B cell (primary cell): Measurements from ENCODE around the gene TMED7. TPM values are rescaled to one million over a fixed set of nuclear protein-coding genes. Genes with fewer than 3 reads are reported as not detected.

Experiments used
- ATAC-seq: fragments of 200-7000 bp; cut with Tn5 transposase; one replicate; pipeline ENCODE4 v1.10.0; 2021; ENCODE audit warnings: low read depth, mild to moderate bottlenecking, moderate number of reproducible peaks, moderate library complexity
- CTCF ChIA-PET: fragments of 350-600 bp; sonication (Branson Sonifier 250); formaldehyde crosslinking; loops from one replicate; lab custom pipeline; 2021; ENCODE audit warnings: antibody characterized with exemption, inconsistent platforms; lab: Charles Lee
- POLR2A ChIA-PET: fragments of 350-600 bp; sonication (Branson Sonifier 250); formaldehyde crosslinking; loops from one replicate; lab custom pipeline; 2021; ENCODE audit warnings: antibody characterized with exemption; lab: Charles Lee
- DNase-seq: peaks from one replicate; pipeline ENCODE4 v3.0.0; 2013
- H2AFZ ChIP-seq: 2 replicates; pipeline ENCODE4 v1.6.1; 2012; ENCODE audit warnings: mild to moderate bottlenecking, low read depth, low read length; ENCODE audit not compliant: insufficient read depth, poor library complexity, severe bottlenecking
- H3K27ac ChIP-seq, 2 donors: 1 replicate in 1 of 2; 2 replicates in 1 of 2; pipeline ENCODE4 v1.5.1; 2012 to 2013; ENCODE audit warnings: low read length in 2 of 2, mild to moderate bottlenecking in 2 of 2, moderate library complexity in 1 of 2
- H3K27me3 ChIP-seq, 4 experiments: fragments of 200-600 bp in 1 of 4; sonication (generic) in 1 of 4; replicated peaks in 1 of 4; 1 replicate in 2 of 4; 2 replicates in 2 of 4; pipeline versions ENCODE4 v1.6.1 to v1.7.0; 2013 to 2016; ENCODE audit warnings: low read length in 3 of 4, mild to moderate bottlenecking in 2 of 4, mixed read lengths in 1 of 4, moderate library complexity in 1 of 4; ENCODE audit not compliant: insufficient read depth in 4 of 4, control insufficient read depth in 3 of 4; ENCODE audit errors: control extremely low read depth in 1 of 4
- H3K36me3 ChIP-seq, 2 experiments: replicated peaks in 1 of 2; 1 replicate in 1 of 2; 2 replicates in 1 of 2; pipeline versions ENCODE4 v1.6.1 to v1.7.1; 2013; ENCODE audit warnings: low read length in 1 of 2; ENCODE audit not compliant: insufficient read depth in 2 of 2, control insufficient read depth in 1 of 2; ENCODE audit errors: control extremely low read depth in 1 of 2, extremely low read depth in 1 of 2
- H3K4me1 ChIP-seq, 2 donors: fragments of 200-600 bp in 1 of 2; sonication (generic) in 1 of 2; 1 replicate in 1 of 2; 2 replicates in 1 of 2; pipeline versions ENCODE4 v1.5.1 to v1.6.1; 2013 to 2017; ENCODE audit warnings: low read length in 2 of 2; ENCODE audit not compliant: control insufficient read depth in 2 of 2, insufficient read depth in 2 of 2
- H3K4me2 ChIP-seq: replicated peaks from 2 replicates; pipeline ENCODE3; 2012; ENCODE audit warnings: mild to moderate bottlenecking, low read depth, low read length; ENCODE audit not compliant: poor library complexity, severe bottlenecking
- H3K4me3 ChIP-seq, 5 experiments: fragments of 200-600 bp in 1 of 5; sonication (generic) in 1 of 5; 1 replicate in 3 of 5; 2 replicates in 2 of 5; pipeline versions ENCODE4 v1.5.1 to v1.7.0; 2011 to 2016; ENCODE audit warnings: low read length in 4 of 5, mild to moderate bottlenecking in 4 of 5, low read depth in 2 of 5, control low read depth in 1 of 5, moderate library complexity in 1 of 5; ENCODE audit not compliant: insufficient read depth in 1 of 5; ENCODE audit errors: control extremely low read depth in 1 of 5, extremely low read depth in 1 of 5
- H3K79me2 ChIP-seq: fragments of 200-600 bp; sonication (generic); one replicate; pipeline ENCODE4 v1.6.0; 2016; ENCODE audit warnings: low read length; ENCODE audit not compliant: control insufficient read depth, insufficient read depth
- H3K9ac ChIP-seq: fragments of 200-600 bp; sonication (generic); 2 replicates; pipeline ENCODE4 v1.6.1; 2017; ENCODE audit warnings: mild to moderate bottlenecking, low read length, moderate library complexity
- H3K9me3 ChIP-seq, 3 donors: one replicate each; pipeline versions ENCODE4 v1.6.1 to v1.7.1; 2013; ENCODE audit warnings: low read length in 2 of 3; ENCODE audit not compliant: control insufficient read depth in 2 of 3, insufficient read depth in 1 of 3; ENCODE audit errors: control extremely low read depth in 1 of 3
- H4K20me1 ChIP-seq: 2 replicates; pipeline ENCODE4 v1.6.0; 2012; ENCODE audit warnings: mild to moderate bottlenecking, low read length; ENCODE audit not compliant: insufficient read depth, control insufficient read depth, poor library complexity, severe bottlenecking
- H3K27ac Mint-ChIP-seq: one replicate; pipeline ENCODE4 v1.8.0; 2021; ENCODE audit warnings: mixed read lengths
- H3K27me3 Mint-ChIP-seq: one replicate; pipeline ENCODE4 v1.8.0; 2021; ENCODE audit warnings: mixed read lengths
- H3K4me1 Mint-ChIP-seq: one replicate; pipeline ENCODE4 v1.8.0; 2021; ENCODE audit warnings: mixed read lengths
- H3K4me3 Mint-ChIP-seq: one replicate; pipeline ENCODE4 v1.8.0; 2021; ENCODE audit warnings: mixed read lengths
- H3K9me3 Mint-ChIP-seq: one replicate; pipeline ENCODE4 v1.8.0; 2022; ENCODE audit warnings: mixed read lengths; ENCODE audit not compliant: insufficient read depth
- CTCF ChIP-seq: fragments of 200-600 bp; IDR thresholded peaks from one replicate; pipeline ENCODE4 v1.8.0; 2022; ENCODE audit warnings: antibody characterized with exemption, mild to moderate bottlenecking
- EZH2 ChIP-seq: IDR thresholded peaks from 2 replicates; pipeline ENCODE4 v1.6.1; 2012; ENCODE audit warnings: borderline replicate concordance, low read depth, mild to moderate bottlenecking, moderate library complexity, low read length; ENCODE audit not compliant: insufficient read depth, poor library complexity, severe bottlenecking
- WGBS: methylation state at CpG from one replicate; pipeline ENCODE4 v1.1.5; 2013; ENCODE audit warnings: missing lambda C conversion rate; ENCODE audit not compliant: insufficient coverage; 5-methylcytosine and 5-hydroxymethylcytosine counted together
- intact Hi-C: fragments of 100-400 bp; cut with micrococcal nuclease; formaldehyde crosslinking; loops from one replicate; pipeline ENCODE4 v1.10.0; 2022
- polyA plus RNA-seq: library from polyadenylated mRNA; depleted of rRNA; stranded (reverse); fragments of >200 nt; gene quantifications from 2 replicates; pipeline ENCODE4 v1.2.3, GENCODE V29; 2012
- total RNA-seq, 2 donors: library from RNA; stranded (reverse); fragments of 120-200 nt in 1 of 2; gene quantifications; 1 replicate in 1 of 2; 2 replicates in 1 of 2; pipeline versions ENCODE4 v1.2.3 to v1.2.4, GENCODE V29; 2013 to 2022

The TMED7 gene
- total and polyA plus RNA-seq, 2 donors (not counting 1 experiment from before 2014, with no cell fraction given), result 17.3 to 40.4 TPM

- Histone ChIP-seq H3K27ac (no peak overlapping the region), H3K27me3 (no peaks in the 10 kb centered on the region), H3K9me3 (no peaks in the 10 kb centered on the region), H3K9ac (no peak overlapping the region), H3K4me2 (no peak overlapping the region), H3K79me2 (peaks cover 53% of the 10 kb centered on the region), H3K4me3 (no peak overlapping the region), H3K36me3 (no peaks in the 10 kb centered on the region), H3K4me1 (peaks cover under 1 to 3% of the 10 kb centered on the region in 2 donors), H4K20me1 (no peaks in the 10 kb centered on the region), H2AFZ (no peak overlapping the region)
- intact Hi-C loops, result no loop called here
- ChIA-PET POLR2A (interaction anchor here (0.6 kb wide), 1 partner anchor 9 kb away, joined by 11 read pairs; no protein-coding TSS in a partner anchor), CTCF (interaction anchor here (1.2 to 1.4 kb wide), 2 partner anchors 40 to 285 kb away, joined by 3 to 4 read pairs; no protein-coding TSS in a partner anchor)
- DNase-seq (no peak), ATAC-seq (no peak)
- 100% methylated on average over 1 of the region's 2 CpGs for WGBS
- H3K4me3 Mint-ChIP-seq, result no peak overlapping the region
- H3K27me3 Mint-ChIP-seq, result no peaks in the 10 kb centered on the region
- H3K9me3 Mint-ChIP-seq, result no peaks in the 10 kb centered on the region
- H3K27ac Mint-ChIP-seq, result no peak overlapping the region
- peaks cover 3% of the 10 kb centered on the region for H3K4me1 Mint-ChIP-seq
- no peak for TF ChIP-seq CTCF
- no peak for TF ChIP-seq EZH2
These were observed 31.4 kb downstream of the TMED7 start for GRCh38 chr5:115594128-115595047.

GRCh38 chr5:115589043-115589442 is 36.8 kb downstream of the TMED7 start:
- Histone ChIP-seq H3K27me3 (no peaks in the 10 kb centered on the region), H3K9me3 (no peaks in the 10 kb centered on the region), H3K36me3 (no peaks in the 10 kb centered on the region), H2AFZ (no peak overlapping the region), H3K4me3 (no peak overlapping the region), H3K79me2 (peaks cover 29% of the 10 kb centered on the region), H3K4me1 (no peaks in the 10 kb centered on the region), H3K9ac (no peak overlapping the region), H3K4me2 (no peak overlapping the region), H3K27ac (no peak overlapping the region), H4K20me1 (peaks cover 12% of the 10 kb centered on the region)
- H3K4me1 Mint-ChIP-seq, result no peaks in the 10 kb centered on the region
- no peak overlapping the region for H3K27ac Mint-ChIP-seq
- no peaks in the 10 kb centered on the region for H3K9me3 Mint-ChIP-seq
- H3K27me3 Mint-ChIP-seq, result no peaks in the 10 kb centered on the region
- TF ChIP-seq EZH2, result no peak
- TF ChIP-seq CTCF, result no peak
- 86% methylated on average over 1 of the region's 3 CpGs for WGBS
- no peak for ATAC-seq
- no peak overlapping the region for H3K4me3 Mint-ChIP-seq
- no peak for DNase-seq
- ChIA-PET CTCF (interaction anchor here (1.0 to 5.5 kb wide), 10 partner anchors 8 to 1977 kb away, joined by 3 to 61 read pairs (median 5); partner anchors contain the start of gene CCDC112), POLR2A (no interaction called here)
- intact Hi-C loops, result loop anchor here (5.0 kb wide), 1 partner anchor 492 kb away; no protein-coding TSS in a partner anchor
